Thoracic aorta endothelial cell (primary cell): ENCODE data around the gene JMJD1C. TPM values are rescaled to one million over a fixed set of nuclear protein-coding genes. Genes with fewer than 3 reads are reported as not detected.
A peak's percentile ranks its signal among the peaks of the same experiment; 100 is the strongest.

Source experiments
- small RNA-seq: library from RNA; depleted of rRNA; stranded (forward); fragments of <200 nt; gene quantifications from one replicate; pipeline ENCODE3, GENCODE V24; 2012
- total RNA-seq: library from RNA; depleted of rRNA; stranded (reverse); fragments of >200 nt; gene quantifications from 2 replicates; pipeline ENCODE4 v1.2.3, GENCODE V29; 2012

JMJD1C gene
- 212 and 268 TPM in 2 replicates for total RNA-seq

GRCh38 chr10:63465293-63466143 lies at the start of gene JMJD1C:
JMJD1C (minus strand) TSS chr10:63465977; CDS start chr10:63465662, 315 bp downstream.

GRCh38 chr10:63133056-63133820 lies 332.5 kb downstream of the JMJD1C start, which contains the start of gene NRBF2:
NRBF2 (plus strand) TSS chr10:63133328; CDS start chr10:63133471, 143 bp downstream.

Small RNAs within 50 kb of the gene (small RNA-seq; reads per million reads assigned to genes)
- gene AC022022.1 (not detected), gene MIR1296 (6.1 reads per million, percentile 85 among the genes with 10 or more reads in this experiment)

Other genes starting within 250 kb of the JMJD1C start
- 68.1 and 81.6 TPM in 2 replicates for gene REEP3, start 55.4 kb upstream of the JMJD1C start, total RNA-seq